Spinal cord (tissue), 10 donors: ENCODE measurements around the gene GPR158. TPM values are rescaled to one million over a fixed set of nuclear protein-coding genes. Genes with fewer than 3 reads are reported as not detected.
"Not testable (repeated sequence)": the region's sequence is repeated elsewhere in the genome, so short reads cannot be mapped to it uniquely, and the experiment has no call there.

Experiments used
- DNase-seq, 6 donors: peaks; one replicate each; pipeline versions ENCODE4 v3.0.0 to v3.0.0-alpha.2; 2013 to 2015; ENCODE audit warnings: low spot score in 6 of 6, low read depth in 4 of 6
- H3K27ac ChIP-seq: one replicate; pipeline ENCODE4 v1.5.1; 2013; ENCODE audit warnings: low read depth, low read length, control low read depth
- H3K27me3 ChIP-seq: one replicate; pipeline ENCODE4 v1.6.1; 2013; ENCODE audit warnings: low read length; ENCODE audit not compliant: control insufficient read depth, insufficient read depth
- H3K36me3 ChIP-seq: one replicate; pipeline ENCODE4 v1.6.1; 2013; ENCODE audit warnings: low read length; ENCODE audit not compliant: control insufficient read depth, insufficient read depth
- H3K4me1 ChIP-seq: one replicate; pipeline ENCODE4 v1.6.1; 2013; ENCODE audit warnings: low read length; ENCODE audit not compliant: control insufficient read depth, insufficient read depth
- H3K4me3 ChIP-seq: one replicate; pipeline ENCODE4 v1.5.1; 2013; ENCODE audit warnings: low read depth, low read length, control low read depth
- H3K9me3 ChIP-seq: one replicate; pipeline ENCODE4 v1.6.1; 2013; ENCODE audit warnings: low read length; ENCODE audit not compliant: control insufficient read depth, insufficient read depth
- WGBS: methylation state at CpG from one replicate; pipeline ENCODE4 v1.1.5; 2013; ENCODE audit warnings: missing lambda C conversion rate; ENCODE audit not compliant: insufficient coverage; 5-methylcytosine and 5-hydroxymethylcytosine counted together
- polyA plus RNA-seq, 2 donors: library from polyadenylated mRNA; unstranded; fragments of 120-200 nt; gene quantifications; one replicate each; pipeline ENCODE4 v1.2.1, GENCODE V29; 2013; ENCODE audit not compliant: insufficient read length in 2 of 2
- total RNA-seq, 2 donors: library from RNA; depleted of rRNA in 1 of 2; stranded (reverse); fragments of 120-200 nt in 1 of 2; fragments of >200 nt in 1 of 2; gene quantifications; one replicate each; pipeline versions ENCODE4 v1.2.3 to v1.2.4, GENCODE V29; 2013 to 2014
- donor health status: healthy.

The GPR158 gene
- total and polyA plus RNA-seq, 4 donors: 3.5 to 24.6 (median 9.3) TPM

DNA sequence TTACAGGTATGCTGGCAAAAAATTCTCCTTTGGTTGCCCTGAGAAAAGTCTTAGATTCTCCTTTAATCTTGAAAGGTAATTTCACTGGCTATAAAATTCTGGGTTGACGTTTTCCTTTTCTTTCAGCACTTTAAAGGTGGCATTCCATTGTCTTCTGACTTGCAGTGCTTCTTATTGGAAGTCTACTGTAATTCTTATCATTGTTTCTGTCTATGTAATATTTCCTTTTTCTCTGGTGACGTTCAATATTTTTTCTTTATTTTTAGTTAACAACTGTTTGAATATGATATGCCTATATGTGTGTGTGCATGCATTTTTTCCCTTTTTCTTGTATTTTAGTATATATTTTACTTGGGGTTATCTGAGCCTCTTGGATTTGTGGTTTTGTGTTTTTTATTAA is 111.0 kb downstream of the GPR158 start:
- H3K27me3 ChIP-seq: no peaks in the 10 kb centered on the region
- no CpG with 5 or more reads among the region's 2 CpGs for WGBS
- no peaks in the 10 kb centered on the region for H3K4me1 ChIP-seq
- no peak for DNase-seq
- H3K27ac ChIP-seq: no peak overlapping the region
- H3K9me3 ChIP-seq: peaks cover 2% of the 10 kb centered on the region
- H3K4me3 ChIP-seq: no peak overlapping the region
- no peaks in the 10 kb centered on the region for H3K36me3 ChIP-seq

DNA sequence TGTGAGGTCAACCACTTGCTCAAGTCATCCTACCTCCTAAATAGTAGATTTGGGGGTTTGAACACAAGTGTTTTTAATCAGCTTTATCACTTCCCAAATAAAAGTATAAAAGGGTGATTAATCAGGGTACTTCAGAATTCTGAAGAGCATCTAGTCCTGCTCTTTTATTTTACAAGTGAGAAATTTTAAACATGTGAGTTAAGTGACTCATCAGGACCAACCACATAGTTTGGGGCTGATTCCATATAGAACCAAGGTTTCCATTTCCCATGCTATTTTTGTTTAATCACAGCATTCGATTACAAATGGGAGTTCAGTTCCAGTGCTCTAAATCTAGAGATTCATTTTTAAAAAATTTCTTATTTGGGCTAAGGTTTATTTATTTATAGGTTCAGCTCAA is 113.4 kb downstream of the GPR158 start:
- H3K4me1 ChIP-seq: no peaks in the 10 kb centered on the region
- H3K27ac ChIP-seq: no peak overlapping the region
- H3K4me3 ChIP-seq: no peak overlapping the region
- DNase-seq: no peak
- WGBS: no CpG with 5 or more reads among the region's 1 CpG
- H3K27me3 ChIP-seq: no peaks in the 10 kb centered on the region
- H3K9me3 ChIP-seq: peaks cover 2% of the 10 kb centered on the region
- H3K36me3 ChIP-seq: no peaks in the 10 kb centered on the region

DNA sequence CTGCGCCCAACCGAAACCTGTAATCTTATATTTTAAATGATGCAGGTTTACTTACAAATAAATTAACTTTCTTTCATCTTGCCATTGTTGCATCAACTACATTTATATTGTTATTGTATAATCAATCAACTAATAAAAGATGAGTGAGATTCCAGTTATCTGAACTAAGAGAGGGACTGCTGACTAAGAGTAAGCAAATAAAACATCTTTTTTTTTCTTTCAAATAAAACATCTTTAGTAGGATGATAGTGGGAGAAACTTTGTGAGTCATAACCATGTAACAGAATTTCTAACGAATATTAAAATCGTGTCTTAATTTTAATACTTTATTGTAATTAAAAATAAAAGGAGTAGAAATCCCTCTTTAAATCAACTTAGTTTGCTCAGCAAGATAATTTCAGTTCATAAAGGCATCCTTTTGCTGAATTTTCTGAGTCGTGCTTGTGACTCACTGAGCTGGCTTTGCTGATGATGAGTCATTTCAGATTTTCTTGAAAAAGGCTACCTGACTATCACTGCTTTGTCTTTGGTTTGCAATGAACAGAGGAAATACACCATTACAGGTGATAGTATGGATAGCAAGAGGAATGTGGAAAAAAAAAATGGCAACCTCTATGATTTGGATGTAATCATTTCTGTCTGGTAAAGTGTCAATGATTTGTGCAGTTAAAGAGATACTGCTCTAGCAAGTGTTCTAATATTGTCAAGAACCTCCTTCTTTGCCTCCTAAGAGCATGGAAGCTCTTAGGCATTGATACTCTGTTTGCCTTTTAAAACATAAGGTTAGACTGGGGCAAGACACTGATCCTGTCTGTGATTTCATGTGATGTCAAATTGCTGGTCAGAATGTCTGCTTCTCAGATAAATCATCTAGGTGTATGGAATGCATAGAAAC is 119.5 kb downstream of the GPR158 start:
- Histone ChIP-seq H3K27ac (no peak overlapping the region), H3K36me3 (no peaks in the 10 kb centered on the region), H3K4me3 (no peak overlapping the region), H3K9me3 (no peaks in the 10 kb centered on the region), H3K27me3 (no peaks in the 10 kb centered on the region), H3K4me1 (no peaks in the 10 kb centered on the region)
- DNase-seq: no peak
- 100% methylated on average over 1 of the region's 5 CpGs for WGBS

DNA sequence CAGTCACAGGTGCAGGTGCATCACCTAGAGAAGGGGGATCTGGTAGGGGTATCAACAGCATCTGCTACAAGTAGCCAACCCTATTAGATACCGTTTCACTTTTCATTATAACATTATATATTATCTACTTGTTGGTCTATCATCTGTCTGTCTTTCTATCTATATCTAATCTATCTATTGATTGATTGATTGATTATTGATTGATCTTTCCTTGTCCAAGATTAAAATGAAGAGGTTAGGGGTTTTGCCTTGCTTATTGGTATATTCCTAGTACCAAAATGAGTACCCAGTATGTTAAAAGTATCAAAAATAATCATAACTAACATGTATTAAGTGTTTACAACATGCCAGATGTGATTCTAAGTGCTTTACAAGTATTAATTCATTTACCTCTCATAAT is 121.5 kb downstream of the GPR158 start:
- Histone ChIP-seq H3K4me3 (no peak overlapping the region), H3K27me3 (no peaks in the 10 kb centered on the region), H3K27ac (no peak overlapping the region), H3K9me3 (no peaks in the 10 kb centered on the region), H3K4me1 (no peaks in the 10 kb centered on the region), H3K36me3 (no peaks in the 10 kb centered on the region)
- no peak for DNase-seq
- WGBS: no CpG with 5 or more reads among the region's 1 CpG

DNA sequence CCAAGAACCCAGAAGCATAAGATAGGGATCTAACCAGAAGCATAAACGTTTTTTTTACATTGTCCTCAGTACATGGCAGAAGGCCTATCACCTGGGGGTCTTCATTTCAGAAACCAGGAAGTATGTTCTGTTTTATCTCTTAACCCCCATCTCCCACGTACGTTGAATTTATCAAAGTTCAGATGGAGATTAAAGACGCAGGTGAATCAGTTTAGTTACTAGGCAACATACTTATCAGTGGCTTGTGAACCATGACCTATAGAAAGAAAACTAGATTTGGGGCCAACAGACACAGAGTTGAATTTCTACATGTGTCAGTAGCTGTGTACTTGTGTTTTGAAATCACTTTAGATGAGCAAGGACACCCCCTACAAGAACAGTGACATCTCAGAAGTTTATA is 122.7 kb downstream of the GPR158 start:
- H3K4me3 ChIP-seq: no peak overlapping the region
- H3K27ac ChIP-seq: no peak overlapping the region
- H3K27me3 ChIP-seq: no peaks in the 10 kb centered on the region
- no peaks in the 10 kb centered on the region for H3K36me3 ChIP-seq
- H3K4me1 ChIP-seq: no peaks in the 10 kb centered on the region
- 83% methylated on average over 1 of the region's 4 CpGs for WGBS
- no peaks in the 10 kb centered on the region for H3K9me3 ChIP-seq
- DNase-seq: no peak

DNA sequence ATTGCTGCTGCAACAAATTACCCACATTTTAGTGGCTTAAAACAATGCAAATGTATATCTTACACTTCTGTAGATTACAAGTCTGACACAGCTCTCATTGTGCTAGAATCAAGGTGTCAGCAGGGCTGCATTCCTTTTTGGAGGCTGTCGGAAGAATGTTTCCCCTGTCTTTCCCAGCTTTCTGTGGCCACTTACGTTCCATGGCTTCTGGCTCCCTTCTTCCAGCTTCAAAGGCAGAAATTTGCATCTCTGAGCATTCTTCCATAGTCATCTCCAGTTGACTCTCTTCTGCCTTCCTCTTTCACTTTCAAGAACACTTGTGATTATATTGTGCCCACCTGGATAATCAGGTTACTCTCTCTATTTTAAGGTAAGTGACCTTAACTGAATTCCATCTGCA is 125.3 kb downstream of the GPR158 start:
- Histone ChIP-seq H3K4me1 (no peaks in the 10 kb centered on the region), H3K27ac (no peak overlapping the region), H3K4me3 (no peak overlapping the region), H3K9me3 (no peaks in the 10 kb centered on the region), H3K36me3 (no peaks in the 10 kb centered on the region), H3K27me3 (no peaks in the 10 kb centered on the region)
- DNase-seq: no peak
- WGBS: 63% methylated on average over 1 of the region's 2 CpGs

DNA sequence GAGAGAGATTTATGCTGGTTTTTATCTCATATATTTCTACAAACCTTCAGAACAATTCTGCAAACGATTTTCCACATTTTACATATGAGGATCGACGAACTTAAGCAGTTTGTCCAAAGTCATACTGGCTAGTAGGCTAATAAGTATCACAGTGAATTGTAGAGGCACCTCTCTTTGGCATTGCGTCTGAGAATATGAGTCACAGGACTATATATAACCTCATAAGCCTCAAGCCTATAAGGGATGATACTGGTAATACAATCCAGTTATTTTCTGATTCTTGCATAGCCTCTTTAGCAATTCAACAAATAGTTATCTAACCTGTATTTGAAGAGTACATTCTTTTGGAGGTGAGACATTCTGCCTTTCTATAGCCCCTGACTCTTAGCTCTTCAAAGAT is 129.8 kb downstream of the GPR158 start:
- Histone ChIP-seq H3K9me3 (no peaks in the 10 kb centered on the region), H3K27me3 (no peaks in the 10 kb centered on the region), H3K4me3 (no peak overlapping the region), H3K4me1 (no peaks in the 10 kb centered on the region), H3K27ac (no peak overlapping the region), H3K36me3 (no peaks in the 10 kb centered on the region)
- no peak for DNase-seq
- WGBS: no CpG with 5 or more reads among the region's 4 CpGs

DNA sequence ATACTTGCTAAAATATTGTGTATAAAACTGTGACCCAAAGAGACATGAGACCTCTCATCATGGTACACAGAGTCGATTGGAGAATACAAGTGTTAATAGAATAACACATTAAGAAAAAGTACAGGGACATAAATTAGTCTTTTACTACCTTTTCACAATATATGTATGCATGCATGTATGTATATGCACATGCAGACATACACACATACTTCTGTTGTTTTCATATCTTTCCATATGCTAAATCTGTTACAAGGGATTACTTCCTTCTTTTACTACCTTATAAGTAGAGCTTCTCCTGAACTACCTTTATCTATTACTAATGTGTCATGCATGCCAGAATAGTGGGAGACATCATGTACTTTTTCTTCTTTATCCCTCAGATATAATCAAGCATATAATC is 131.6 kb downstream of the GPR158 start:
- Histone ChIP-seq H3K4me1 (no peaks in the 10 kb centered on the region), H3K36me3 (no peaks in the 10 kb centered on the region), H3K9me3 (no peaks in the 10 kb centered on the region), H3K27me3 (no peaks in the 10 kb centered on the region), H3K4me3 (no peak overlapping the region), H3K27ac (no peak overlapping the region)
- WGBS: no CpG with 5 or more reads among the region's 1 CpG
- peak in 1 of 6 donors; percentile 7 for DNase-seq

DNA sequence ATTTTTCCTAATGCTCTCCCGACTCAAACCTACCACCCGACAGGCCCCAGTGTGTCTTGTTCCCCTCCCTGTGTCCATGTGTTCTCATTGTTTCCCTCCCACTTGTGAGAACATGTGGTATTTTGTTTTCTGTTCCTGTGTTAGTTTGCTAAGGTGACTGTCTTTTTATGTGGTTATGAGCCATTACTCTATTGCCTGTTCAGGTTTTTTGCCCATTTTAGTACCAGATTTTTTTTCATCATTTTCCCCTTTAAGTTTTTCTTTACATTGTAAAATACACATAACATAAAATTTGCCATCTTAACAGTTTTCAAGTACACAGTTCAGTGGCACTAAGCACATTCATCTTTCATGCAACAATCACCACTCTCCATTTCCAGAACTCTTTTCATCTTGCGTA is 133.5 kb downstream of the GPR158 start:
- WGBS: 100% methylated on average over 1 of the region's 3 CpGs
- Histone ChIP-seq H3K36me3 (no peaks in the 10 kb centered on the region), H3K4me1 (no peaks in the 10 kb centered on the region), H3K9me3 (no peaks in the 10 kb centered on the region), H3K27me3 (no peaks in the 10 kb centered on the region), H3K27ac (no peak overlapping the region), H3K4me3 (no peak overlapping the region)
- DNase-seq: no peak

DNA sequence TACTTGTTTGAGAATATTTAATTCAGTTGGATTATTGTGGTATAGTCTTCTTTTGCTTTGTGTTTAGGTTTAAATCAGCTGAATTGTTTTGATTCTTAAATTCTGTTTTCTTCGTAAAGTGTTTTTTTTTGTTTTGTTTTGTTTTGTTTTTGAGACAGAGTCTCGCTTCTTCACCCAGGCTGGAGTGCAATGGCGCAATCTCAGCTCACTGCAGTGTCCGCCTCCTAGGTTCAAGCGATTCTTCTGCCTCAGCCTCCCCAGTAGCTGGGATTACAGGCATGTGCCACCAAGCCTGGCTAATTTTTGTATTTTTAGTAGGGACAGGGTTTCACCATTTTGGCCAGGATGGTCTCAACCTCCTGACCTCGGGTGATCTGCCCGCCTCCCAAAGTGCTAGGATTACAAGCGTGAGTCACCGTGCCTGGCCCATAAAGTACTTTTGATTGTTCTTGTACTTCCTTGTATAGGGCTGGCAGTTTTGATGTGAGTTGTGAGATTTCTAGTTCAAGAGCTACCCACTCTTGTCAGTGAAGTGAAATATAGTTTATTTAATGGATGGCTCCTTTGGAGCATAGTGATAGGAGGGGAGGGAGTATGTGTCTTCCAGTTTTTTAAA is 142.9 kb downstream of the GPR158 start:
- H3K27ac ChIP-seq, H3K9me3 ChIP-seq, H3K4me1 ChIP-seq, H3K27me3 ChIP-seq, H3K36me3 ChIP-seq, DNase-seq, H3K4me3 ChIP-seq: not testable (repeated sequence)
- 90% methylated on average over 9 of the region's 9 CpGs for WGBS
